ENCODE measurements around the gene CDH23. TPM values are rescaled to one million over a fixed set of nuclear protein-coding genes. Genes with fewer than 3 reads are reported as not detected.

The CDH23 gene
- total and polyA plus RNA-seq, 9 of the 15 experiments (the other 6 are each of a cell fraction or from before 2014, with no cell fraction given), result 0.18 to 1.2 (median 0.47) TPM

DNA sequence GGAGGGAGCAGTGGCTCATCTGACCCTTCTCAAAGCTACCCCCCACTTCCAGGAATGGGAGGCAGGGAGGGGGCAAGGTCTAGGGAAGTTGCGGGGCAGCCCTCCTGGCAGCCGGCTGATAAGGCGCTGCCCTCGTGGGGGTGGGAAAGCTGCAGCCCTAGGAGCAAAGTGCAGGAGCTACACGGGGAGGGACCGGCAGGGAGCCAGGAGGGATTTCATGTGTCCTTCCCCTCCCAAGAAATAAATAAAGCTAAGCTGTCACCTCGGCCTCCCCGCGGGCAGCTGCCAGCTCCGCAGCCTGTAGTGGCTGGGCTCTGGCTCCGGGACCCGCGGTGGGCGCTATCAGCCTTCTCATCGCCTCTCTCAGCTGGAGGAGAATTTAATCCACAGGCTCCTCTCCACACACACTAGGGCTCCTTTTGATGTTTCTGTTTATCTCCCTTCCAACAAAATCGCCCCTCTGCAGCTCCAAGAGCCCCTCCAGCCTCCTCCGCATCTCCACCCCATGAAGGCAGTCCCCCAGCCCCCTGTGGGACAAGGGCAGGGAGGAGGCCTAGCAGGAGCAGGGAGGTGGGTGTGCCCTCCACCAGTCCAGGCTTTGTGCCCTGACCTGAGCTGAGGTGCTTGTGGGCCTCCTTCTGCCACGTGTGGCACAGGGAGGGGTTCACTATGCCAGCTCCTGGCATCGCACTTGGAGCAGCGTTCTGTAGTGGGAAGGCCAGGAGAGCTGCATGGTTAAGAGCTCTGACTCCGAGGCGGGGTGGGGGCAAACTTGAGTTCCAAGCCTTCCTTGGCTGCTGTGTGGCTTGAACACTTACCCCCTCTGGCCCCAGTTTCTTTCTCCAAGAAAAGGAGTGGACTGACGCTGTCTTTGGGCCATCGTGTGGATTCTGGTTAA is 242.4 kb downstream of the CDH23 start (continued):
- TF ChIP-seq NFYB (IDR thresholded peaks at IDR 0.05; ENCODE audit: extremely low read depth, insufficient read length) (no peak), ZNF24 (IDR thresholded peaks at IDR 0.05) (peak; percentile 56; the same call in 1 of the 2 replicates), ARNT (IDR thresholded peaks at IDR 0.05) (peak; percentile 85 to 93; a peak in 3 of 4 replicates), SRF (CRISPR knock-in tag; IDR thresholded peaks at IDR 0.05) (peak in 1 of 2 experiments; percentile 52; a peak in 1 of 4 replicates), CHD2 (IDR thresholded peaks at IDR 0.05; ENCODE audit: low read depth, low read length) (peak; percentile 47; the same call in 1 of the 2 replicates), ZNF408 (CRISPR knock-in tag; IDR thresholded peaks at IDR 0.05; ENCODE audit: low read depth) (no peak), MLLT1 (IDR thresholded peaks at IDR 0.05) (peak in 1 of 2 experiments; percentile 76; a peak in 3 of 4 replicates), KLF16 (IDR thresholded peaks at IDR 0.05) (peak; percentile 92), L3MBTL2 (IDR thresholded peaks at IDR 0.05) (no peak; the same call in 1 of the 2 replicates), CREB1 (IDR thresholded peaks at IDR 0.05) (peak; percentile 76), CREB1 (CRISPR knock-in tag; IDR thresholded peaks at IDR 0.05) (no peak), PHB (CRISPR knock-in tag; IDR thresholded peaks at IDR 0.05) (no peak), E2F3 (CRISPR knock-in tag; IDR thresholded peaks at IDR 0.05) (no peak), PHF20 (IDR thresholded peaks at IDR 0.05; ENCODE audit: partially characterized antibody) (peak; percentile 30), ZNF3 (CRISPR knock-in tag; IDR thresholded peaks at IDR 0.05) (no peak), TEAD4 (IDR thresholded peaks at IDR 0.05; ENCODE audit: low read length) (peak; percentile 88), TEAD4 (CRISPR knock-in tag; IDR thresholded peaks at IDR 0.05; ENCODE audit: borderline replicate concordance) (no peak), KDM5B (IDR thresholded peaks at IDR 0.05; ENCODE audit: insufficient replicate concordance, low read depth, low read length) (no peak), IRF2 (CRISPR knock-in tag; IDR thresholded peaks at IDR 0.05) (no peak), ZNF316 (IDR thresholded peaks at IDR 0.05) (peak; percentile 42; the same call in 1 of the 2 replicates), STAT5A (IDR thresholded peaks at IDR 0.05; ENCODE audit: borderline replicate concordance, low read length) (peak; percentile 95), ZNF174 (CRISPR knock-in tag; IDR thresholded peaks at IDR 0.05) (no peak)
- TF ChIP-seq, protein P1, sequence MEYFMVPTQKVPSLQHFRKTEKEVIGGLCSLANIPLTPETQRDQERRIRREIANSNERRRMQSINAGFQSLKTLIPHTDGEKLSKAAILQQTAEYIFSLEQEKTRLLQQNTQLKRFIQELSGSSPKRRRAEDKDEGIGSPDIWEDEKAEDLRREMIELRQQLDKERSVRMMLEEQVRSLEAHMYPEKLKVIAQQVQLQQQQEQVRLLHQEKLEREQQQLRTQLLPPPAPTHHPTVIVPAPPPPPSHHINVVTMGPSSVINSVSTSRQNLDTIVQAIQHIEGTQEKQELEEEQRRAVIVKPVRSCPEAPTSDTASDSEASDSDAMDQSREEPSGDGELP (CRISPR knock-in tag; IDR thresholded peaks at IDR 0.05; ENCODE audit: borderline replicate concordance), result peak; percentile 95
- TF ChIP-seq, protein P2, sequence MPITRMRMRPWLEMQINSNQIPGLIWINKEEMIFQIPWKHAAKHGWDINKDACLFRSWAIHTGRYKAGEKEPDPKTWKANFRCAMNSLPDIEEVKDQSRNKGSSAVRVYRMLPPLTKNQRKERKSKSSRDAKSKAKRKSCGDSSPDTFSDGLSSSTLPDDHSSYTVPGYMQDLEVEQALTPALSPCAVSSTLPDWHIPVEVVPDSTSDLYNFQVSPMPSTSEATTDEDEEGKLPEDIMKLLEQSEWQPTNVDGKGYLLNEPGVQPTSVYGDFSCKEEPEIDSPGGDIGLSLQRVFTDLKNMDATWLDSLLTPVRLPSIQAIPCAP (CRISPR knock-in tag; IDR thresholded peaks at IDR 0.05; ENCODE audit: borderline replicate concordance), result no peak
- TF ChIP-seq, protein P3, sequence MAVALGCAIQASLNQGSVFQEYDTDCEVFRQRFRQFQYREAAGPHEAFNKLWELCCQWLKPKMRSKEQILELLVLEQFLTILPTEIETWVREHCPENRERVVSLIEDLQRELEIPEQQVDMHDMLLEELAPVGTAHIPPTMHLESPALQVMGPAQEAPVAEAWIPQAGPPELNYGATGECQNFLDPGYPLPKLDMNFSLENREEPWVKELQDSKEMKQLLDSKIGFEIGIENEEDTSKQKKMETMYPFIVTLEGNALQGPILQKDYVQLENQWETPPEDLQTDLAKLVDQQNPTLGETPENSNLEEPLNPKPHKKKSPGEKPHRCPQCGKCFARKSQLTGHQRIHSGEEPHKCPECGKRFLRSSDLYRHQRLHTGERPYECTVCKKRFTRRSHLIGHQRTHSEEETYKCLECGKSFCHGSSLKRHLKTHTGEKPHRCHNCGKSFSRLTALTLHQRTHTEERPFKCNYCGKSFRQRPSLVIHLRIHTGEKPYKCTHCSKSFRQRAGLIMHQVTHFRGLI (CRISPR knock-in tag; IDR thresholded peaks at IDR 0.05), result peak; percentile 65; the same call in 1 of the 2 replicates
